ENCODE results near the gene IL27RA. TPM values are rescaled to one million over a fixed set of nuclear protein-coding genes. Genes with fewer than 3 reads are reported as not detected.

Gene IL27RA
- total RNA-seq (2014; rRNA removed) (14.2 and 14.7 TPM in 2 replicates), Bru-seq, nascent RNA (percentile 36 among the genes with signal in this experiment), BruChase-seq, experiment 1, labeled RNA remaining after a 6-hour chase (percentile 50 among the genes with signal in this experiment), BruChase-seq, experiment 2, labeled RNA remaining after a 2-hour chase (percentile 40 among the genes with signal in this experiment)
- long read RNA-seq, transcript IL27RA-201 (14 exons, 2,962 nt) = major isoform, 25 of 38 reads
- long read RNA-seq, partial matches to known transcripts = 11 of 38 reads
- long read RNA-seq, other reads (novel, unspliced or antisense) = 2 of 38 reads

GRCh38 chr19:14031719-14032480 is at the start of gene IL27RA:
TSS of gene IL27RA (plus strand) at chr19:14031762. CDS start at chr19:14031873, 111 bp downstream.
- no peaks in the 10 kb centered on the region for H3F3A ChIP-seq (ENCODE audit: low read length, unreplicated experiment)
- peak within 1 kb of the TSS; percentile 83 for H3K4me3 ChIP-seq (ENCODE audit: low read length)
- ChIA-PET CTCF (interaction anchor here (0.6 to 1.1 kb wide), 8 partner anchors 26 to 166 kb away, joined by 3 to 14 read pairs (median 3); partner anchors contain the start of genes ASF1B, DCAF15 and RFX1), POLR2A (ENCODE audit: unreplicated experiment) (interaction anchor here (0.5 to 0.6 kb wide), 2 partner anchors 50 to 80 kb away, joined by 4 to 5 read pairs; partner anchors contain the start of gene DCAF15)
- BruUV-seq (replicated peaks) = TSS peak; percentile 35
- H3K9me3 ChIP-seq (ENCODE audit: low read length) = no peaks in the 10 kb centered on the region
- H4K20me1 ChIP-seq (ENCODE audit: low read length) = no peaks in the 10 kb centered on the region
- H3K4me1 ChIP-seq (ENCODE audit: insufficient read depth, low read length) = no peaks in the 10 kb centered on the region
- no peak for TF ChIP-seq EZH2phosphoT487 (IDR thresholded peaks at IDR 0.05; ENCODE audit: borderline replicate concordance, low read length)
- peak; percentile 74 for TF ChIP-seq CTCF (conservative IDR thresholded peaks at IDR 0.05; ENCODE audit: low read depth, low read length)
- DNase-seq = peak; percentile 63
- peak; percentile 80 for ATAC-seq
- H3K27ac ChIP-seq (ENCODE audit: low read length) = no peak within 1 kb of the TSS
- no peaks in the 10 kb centered on the region for H3K9me2 ChIP-seq (replicated peaks; ENCODE audit: low read length)
- no peaks in the 10 kb centered on the region for H3K79me2 ChIP-seq (ENCODE audit: low read length)
- H2AFZ ChIP-seq (ENCODE audit: low read length) = peak within 1 kb of the TSS; percentile 96
- H3K4me2 ChIP-seq (ENCODE audit: low read length) = peak within 1 kb of the TSS; percentile 97
- H3K36me3 ChIP-seq (ENCODE audit: low read depth, low read length) = no peaks in the 10 kb centered on the region
- H3K9ac ChIP-seq (ENCODE audit: low read length) = peak within 1 kb of the TSS; percentile 64
- no peaks in the 10 kb centered on the region for H3K27me3 ChIP-seq (ENCODE audit: low read length)
- intact Hi-C loops (cut with micrococcal nuclease) = loop anchor here (2.0 kb wide), 1 partner anchor 151 kb away; no protein-coding TSS in a partner anchor

DNA sequence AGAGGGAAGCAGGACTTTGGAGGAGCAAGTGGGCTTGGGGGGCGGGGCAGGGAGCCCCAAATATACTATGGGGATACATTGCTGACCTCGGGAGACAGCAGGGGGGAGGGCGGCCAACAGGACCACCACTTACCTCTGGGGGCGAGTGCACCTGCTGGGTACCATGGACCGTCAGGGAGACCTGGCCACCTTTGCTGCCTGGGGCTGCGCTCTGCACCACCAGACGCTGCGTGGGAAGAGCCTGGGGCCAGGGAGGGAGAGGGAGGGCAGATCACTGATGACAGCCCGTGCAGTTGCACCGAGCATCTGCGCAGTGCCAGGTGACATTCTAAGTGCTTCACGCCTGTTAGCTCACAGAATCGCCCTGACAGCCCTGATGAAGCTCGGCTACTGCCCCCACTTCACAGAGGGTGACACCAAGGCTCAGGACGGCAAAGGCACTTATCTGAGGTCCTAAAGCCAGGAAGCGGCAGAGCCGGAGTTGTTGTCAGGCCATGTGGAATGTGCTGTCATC is 49.5 kb upstream of the IL27RA start:
- ChIA-PET POLR2A (ENCODE audit: unreplicated experiment) (no interaction called here), CTCF (no interaction called here)
- H3K4me1 ChIP-seq (ENCODE audit: insufficient read depth, low read length) = no peaks in the 10 kb centered on the region
- no peaks in the 10 kb centered on the region for H3K27me3 ChIP-seq (ENCODE audit: low read length)
- intact Hi-C loops (cut with micrococcal nuclease) = no loop called here
- no peaks in the 10 kb centered on the region for H3F3A ChIP-seq (ENCODE audit: low read length, unreplicated experiment)
- no peaks in the 10 kb centered on the region for H4K20me1 ChIP-seq (ENCODE audit: low read length)
- H2AFZ ChIP-seq (ENCODE audit: low read length) = no peak overlapping the region
- H3K4me2 ChIP-seq (ENCODE audit: low read length) = no peak overlapping the region
- no peak overlapping the region for H3K27ac ChIP-seq (ENCODE audit: low read length)
- H3K9me2 ChIP-seq (replicated peaks; ENCODE audit: low read length) = no peaks in the 10 kb centered on the region
- ATAC-seq (no peak), DNase-seq (no peak)
- H3K9me3 ChIP-seq (ENCODE audit: low read length) = no peaks in the 10 kb centered on the region
- TF ChIP-seq CTCF (conservative IDR thresholded peaks at IDR 0.05; ENCODE audit: low read depth, low read length) = no peak
- no peak for TF ChIP-seq EZH2phosphoT487 (IDR thresholded peaks at IDR 0.05; ENCODE audit: borderline replicate concordance, low read length)
- no peak for TF ChIP-seq EZH2 (IDR thresholded peaks at IDR 0.05; ENCODE audit: low read length, unreplicated experiment)
- H3K4me3 ChIP-seq (ENCODE audit: low read length) = no peak overlapping the region
- no peaks in the 10 kb centered on the region; the same call in 1 of the 2 replicates for H3K36me3 ChIP-seq (ENCODE audit: low read depth, low read length)
- BruUV-seq (replicated peaks) = no TSS peak
- no peaks in the 10 kb centered on the region for H3K79me2 ChIP-seq (ENCODE audit: low read length)
- H3K9ac ChIP-seq (ENCODE audit: low read length) = no peak overlapping the region
